ENCODE results near the gene ATP8A2. TPM values are rescaled to one million over a fixed set of nuclear protein-coding genes. Genes with fewer than 3 reads are reported as not detected.

ATP8A2 gene
- total and polyA plus RNA-seq, 4 donors: 0.01 to 0.08 (median 0.05) TPM; not detected in 1

- TF ChIP-seq ZBTB33 (IDR thresholded peaks at IDR 0.05): no peak
- TF ChIP-seq HNF4A (conservative IDR thresholded peaks at IDR 0.05): no peak
- no peak for TF ChIP-seq SP1 (IDR thresholded peaks at IDR 0.05)
- no peak for TF ChIP-seq ATF3 (IDR thresholded peaks at IDR 0.05)
- TF ChIP-seq REST (IDR thresholded peaks at IDR 0.05): no peak
- no peak for TF ChIP-seq TAF1 (conservative IDR thresholded peaks at IDR 0.05)
- TF ChIP-seq HNF4G (IDR thresholded peaks at IDR 0.05): no peak
- no peak for TF ChIP-seq JUND (IDR thresholded peaks at IDR 0.05)
- TF ChIP-seq CTCF (IDR thresholded peaks at IDR 0.05; ENCODE audit: low read depth, low read length, missing input control): no peak
- TF ChIP-seq NR2F2 (IDR thresholded peaks at IDR 0.05): no peak
- no peak for TF ChIP-seq FOXA2 (IDR thresholded peaks at IDR 0.05)
- no peak for TF ChIP-seq EGR1 (IDR thresholded peaks at IDR 0.05; ENCODE audit: low read depth in 2 of 2)
- no peak for TF ChIP-seq GABPA (IDR thresholded peaks at IDR 0.05 in 1 of 2, conservative IDR thresholded peaks at IDR 0.05 in 1 of 2)
- TF ChIP-seq RXRA (IDR thresholded peaks at IDR 0.05): no peak
- TF ChIP-seq YY1 (IDR thresholded peaks at IDR 0.05): no peak
- no peak for TF ChIP-seq RAD21 (IDR thresholded peaks at IDR 0.05)
- no peak for TF ChIP-seq FOXA1 (IDR thresholded peaks at IDR 0.05)
- Histone ChIP-seq H3K4me3 (ENCODE audit: low read depth in 1 of 3, low read length in 3 of 3) (no peak overlapping the region), H3K9ac (ENCODE audit: low read depth in 1 of 2, low read length in 2 of 2) (no peak overlapping the region), H3K4me1 (ENCODE audit: control insufficient read depth in 4 of 4, insufficient read depth in 4 of 4, low read length in 3 of 4) (no peaks in the 10 kb centered on the region), H3K9me3 (ENCODE audit: control insufficient read depth in 4 of 4, low read length in 3 of 4) (no peaks in the 10 kb centered on the region), H3K36me3 (ENCODE audit: control insufficient read depth in 4 of 4, insufficient read depth in 3 of 4, low read depth in 1 of 4, low read length in 3 of 4) (no peaks in the 10 kb centered on the region), H3K27ac (ENCODE audit: low read depth in 1 of 2, low read length in 2 of 2) (no peak overlapping the region), H3K27me3 (ENCODE audit: control insufficient read depth in 4 of 4, insufficient read depth in 4 of 4, low read length in 3 of 4) (peaks cover 0 to 7% (median 0%) of the 10 kb centered on the region in 4 donors)
- 83% methylated on average over 4 of the region's 4 CpGs for WGBS
- no peak for DNase-seq (ENCODE audit: low spot score)
Measured at GRCh38 chr13:25920277-25920676, 548.5 kb downstream of the ATP8A2 start.

GRCh38 chr13:25920931-25921330 lies 549.2 kb downstream of the ATP8A2 start:
- no peak overlapping the region for H3K27ac ChIP-seq (ENCODE audit: low read depth in 1 of 2, low read length in 2 of 2)
- H3K27me3 ChIP-seq (ENCODE audit: control insufficient read depth in 4 of 4, insufficient read depth in 4 of 4, low read length in 3 of 4): peaks cover 0 to 7% (median 0%) of the 10 kb centered on the region in 4 donors
- H3K9me3 ChIP-seq (ENCODE audit: control insufficient read depth in 4 of 4, low read length in 3 of 4): no peaks in the 10 kb centered on the region
- H3K4me3 ChIP-seq (ENCODE audit: low read depth in 1 of 3, low read length in 3 of 3): no peak overlapping the region
- H3K36me3 ChIP-seq (ENCODE audit: control insufficient read depth in 4 of 4, insufficient read depth in 3 of 4, low read depth in 1 of 4, low read length in 3 of 4): no peaks in the 10 kb centered on the region
- H3K9ac ChIP-seq (ENCODE audit: low read depth in 1 of 2, low read length in 2 of 2): no peak overlapping the region
- no peak for DNase-seq (ENCODE audit: low spot score)
- WGBS: 72% methylated on average over 4 of the region's 4 CpGs
- H3K4me1 ChIP-seq (ENCODE audit: control insufficient read depth in 4 of 4, insufficient read depth in 4 of 4, low read length in 3 of 4): no peaks in the 10 kb centered on the region
- no peak for TF ChIP-seq FOXA1 (IDR thresholded peaks at IDR 0.05)
- TF ChIP-seq SP1 (IDR thresholded peaks at IDR 0.05): no peak
- no peak for TF ChIP-seq HNF4G (IDR thresholded peaks at IDR 0.05)
- TF ChIP-seq ATF3 (IDR thresholded peaks at IDR 0.05): no peak
- TF ChIP-seq GABPA (IDR thresholded peaks at IDR 0.05 in 1 of 2, conservative IDR thresholded peaks at IDR 0.05 in 1 of 2): no peak
- TF ChIP-seq REST (IDR thresholded peaks at IDR 0.05): no peak
- TF ChIP-seq ZBTB33 (IDR thresholded peaks at IDR 0.05): no peak
- no peak for TF ChIP-seq FOXA2 (IDR thresholded peaks at IDR 0.05)
- no peak for TF ChIP-seq MAX (IDR thresholded peaks at IDR 0.05)
- TF ChIP-seq HNF4A (conservative IDR thresholded peaks at IDR 0.05): no peak

All from liver (tissue), 9 donors.